DND-41 (cell line): ENCODE data around the gene CIBAR2.

Experiments
- ATAC-seq: fragments of 200-7000 bp; cut with Tn5 transposase; 3 replicates; pipeline ENCODE4 v1.9.1; 2021; ENCODE audit warnings: low read depth; ENCODE audit not compliant: insufficient read depth
- DNase-seq: peaks from one replicate; pipeline ENCODE4 v3.0.0-alpha.2; 2020
- H2AFZ ChIP-seq: 2 replicates; pipeline ENCODE4 v1.6.0; 2012; ENCODE audit warnings: low read depth, low read length
- H3K27ac ChIP-seq: 2 replicates; pipeline ENCODE4 v1.5.1; 2012; ENCODE audit warnings: low read length, inconsistent platforms
- H3K27me3 ChIP-seq: fragments of 200-600 bp; sonication (generic); 2 replicates; pipeline ENCODE4 v1.6.0; 2012; ENCODE audit warnings: low read length, mild to moderate bottlenecking, inconsistent platforms; ENCODE audit not compliant: insufficient read depth, poor library complexity
- H3K36me3 ChIP-seq: 2 replicates; pipeline ENCODE4 v1.5.1; 2012; ENCODE audit warnings: low read length, inconsistent platforms; ENCODE audit not compliant: insufficient read depth
- H3K4me1 ChIP-seq: 2 replicates; pipeline ENCODE4 v1.5.1; 2012; ENCODE audit warnings: mild to moderate bottlenecking, low read length; ENCODE audit not compliant: insufficient read depth
- H3K4me2 ChIP-seq: 2 replicates; pipeline ENCODE4 v1.6.0; 2012; ENCODE audit warnings: mild to moderate bottlenecking, moderate library complexity, low read length, inconsistent platforms; ENCODE audit not compliant: insufficient read depth
- H3K4me3 ChIP-seq, 2 experiments: fragments of 200-600 bp in 1 of 2; shearing (Covaris generic) in 1 of 2; 2 replicates each; pipeline ENCODE4 v1.5.1; 2012 to 2016; ENCODE audit warnings: inconsistent platforms in 2 of 2, low read length in 2 of 2, mild to moderate bottlenecking in 2 of 2, low read depth in 1 of 2, moderate library complexity in 1 of 2
- H3K79me2 ChIP-seq: 2 replicates; pipeline ENCODE4 v1.6.0; 2012; ENCODE audit warnings: low read length, inconsistent platforms; ENCODE audit not compliant: insufficient read depth
- H3K9ac ChIP-seq: 2 replicates; pipeline ENCODE4 v1.6.0; 2012; ENCODE audit warnings: low read depth, mild to moderate bottlenecking, inconsistent platforms, low read length, moderate library complexity
- H3K9me3 ChIP-seq: 2 replicates; pipeline ENCODE4 v1.5.1; 2012; ENCODE audit warnings: low read length, moderate library complexity, mild to moderate bottlenecking, inconsistent platforms; ENCODE audit not compliant: insufficient read depth, severe bottlenecking
- H4K20me1 ChIP-seq: 2 replicates; pipeline ENCODE4 v1.6.0; 2012; ENCODE audit warnings: low read length; ENCODE audit not compliant: insufficient read depth
- EZH2 ChIP-seq: IDR thresholded peaks from 3 replicates; pipeline ENCODE4 v1.6.1; 2012; ENCODE audit warnings: borderline replicate concordance, low read depth, mild to moderate bottlenecking, moderate library complexity, low read length, inconsistent platforms; ENCODE audit not compliant: severe bottlenecking
- TF ChIP-seq, protein P1 (sequence below): IDR thresholded peaks from 2 replicates; pipeline ENCODE4 v1.5.1; 2012; ENCODE audit warnings: borderline replicate concordance, low read length, moderate library complexity, mild to moderate bottlenecking; ENCODE audit not compliant: poor library complexity, severe bottlenecking; ENCODE audit errors: extremely low read depth

The CIBAR2 gene

DNA sequence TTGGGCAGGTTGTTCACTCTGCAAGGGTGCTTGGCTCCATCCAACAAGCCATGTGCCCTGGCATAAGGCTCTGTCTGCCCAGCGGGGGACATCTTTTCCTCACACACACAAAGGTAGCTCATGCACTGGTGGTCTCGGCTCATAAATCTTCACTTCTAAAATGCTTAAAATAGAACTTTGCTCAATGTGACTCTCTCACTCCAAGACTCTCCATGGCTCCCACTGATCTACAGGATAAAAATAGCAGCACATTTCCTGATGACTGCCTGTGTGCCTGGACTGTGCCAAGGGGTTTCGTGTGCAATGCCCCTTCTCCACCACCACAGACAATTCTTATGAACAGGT lies 15.1 kb upstream of the CIBAR2 start:
- DNase-seq (no peak), ATAC-seq (no peak)
- Histone ChIP-seq H3K4me1 (no peaks in the 10 kb centered on the region), H3K9ac (no peak overlapping the region), H3K4me3 (no peak overlapping the region), H3K4me2 (no peak overlapping the region), H3K9me3 (no peaks in the 10 kb centered on the region), H3K27me3 (peaks cover 4% of the 10 kb centered on the region), H4K20me1 (no peaks in the 10 kb centered on the region), H3K27ac (no peak overlapping the region), H2AFZ (no peak overlapping the region), H3K36me3 (no peaks in the 10 kb centered on the region), H3K79me2 (no peaks in the 10 kb centered on the region)
- TF ChIP-seq EZH2 = no peak
- TF ChIP-seq, protein P1, sequence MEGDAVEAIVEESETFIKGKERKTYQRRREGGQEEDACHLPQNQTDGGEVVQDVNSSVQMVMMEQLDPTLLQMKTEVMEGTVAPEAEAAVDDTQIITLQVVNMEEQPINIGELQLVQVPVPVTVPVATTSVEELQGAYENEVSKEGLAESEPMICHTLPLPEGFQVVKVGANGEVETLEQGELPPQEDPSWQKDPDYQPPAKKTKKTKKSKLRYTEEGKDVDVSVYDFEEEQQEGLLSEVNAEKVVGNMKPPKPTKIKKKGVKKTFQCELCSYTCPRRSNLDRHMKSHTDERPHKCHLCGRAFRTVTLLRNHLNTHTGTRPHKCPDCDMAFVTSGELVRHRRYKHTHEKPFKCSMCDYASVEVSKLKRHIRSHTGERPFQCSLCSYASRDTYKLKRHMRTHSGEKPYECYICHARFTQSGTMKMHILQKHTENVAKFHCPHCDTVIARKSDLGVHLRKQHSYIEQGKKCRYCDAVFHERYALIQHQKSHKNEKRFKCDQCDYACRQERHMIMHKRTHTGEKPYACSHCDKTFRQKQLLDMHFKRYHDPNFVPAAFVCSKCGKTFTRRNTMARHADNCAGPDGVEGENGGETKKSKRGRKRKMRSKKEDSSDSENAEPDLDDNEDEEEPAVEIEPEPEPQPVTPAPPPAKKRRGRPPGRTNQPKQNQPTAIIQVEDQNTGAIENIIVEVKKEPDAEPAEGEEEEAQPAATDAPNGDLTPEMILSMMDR = no peak

DNA sequence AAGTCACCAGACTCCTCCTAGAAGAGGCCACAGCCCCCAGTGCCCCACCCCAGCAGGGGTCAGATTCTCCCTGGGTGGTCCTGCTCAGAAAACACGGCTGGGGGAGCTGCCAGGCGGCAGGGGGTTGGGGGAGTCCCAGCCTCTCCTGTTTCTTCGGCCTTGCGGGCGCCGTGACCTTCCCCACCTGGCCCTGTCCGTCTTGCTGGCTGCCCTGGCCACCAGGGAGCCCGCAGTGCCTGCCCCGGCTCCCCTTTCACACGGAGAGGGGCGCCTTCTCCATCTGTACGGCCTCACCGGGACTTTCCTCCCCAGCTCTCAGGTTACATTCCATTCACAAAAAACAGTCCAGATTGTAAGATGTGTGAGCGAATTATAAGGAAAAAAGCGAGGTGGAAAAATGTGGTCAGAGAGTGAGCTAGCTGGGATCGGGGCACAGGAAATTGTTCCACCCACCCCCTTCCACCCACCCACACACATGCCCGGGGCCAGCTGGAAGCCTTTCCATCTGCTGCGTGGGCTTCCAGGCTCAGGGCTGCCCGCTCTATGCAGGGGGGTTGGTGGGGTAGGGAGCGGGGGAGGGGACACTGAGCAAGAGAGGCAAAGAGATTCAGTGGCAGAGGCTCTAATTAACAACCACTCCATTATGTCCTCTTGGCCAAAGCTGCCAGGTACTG lies 14.6 kb upstream of the CIBAR2 start:
- H3K4me2 ChIP-seq = no peak overlapping the region
- no peaks in the 10 kb centered on the region for H4K20me1 ChIP-seq
- H2AFZ ChIP-seq = no peak overlapping the region
- TF ChIP-seq, protein P1 = no peak
- TF ChIP-seq EZH2 = no peak
- H3K9me3 ChIP-seq = no peaks in the 10 kb centered on the region
- H3K27me3 ChIP-seq = peaks cover 4% of the 10 kb centered on the region
- no peak for DNase-seq
- no peaks in the 10 kb centered on the region for H3K79me2 ChIP-seq
- no peak for ATAC-seq
- no peak overlapping the region for H3K4me3 ChIP-seq
- no peaks in the 10 kb centered on the region for H3K4me1 ChIP-seq
- H3K36me3 ChIP-seq = no peaks in the 10 kb centered on the region
- no peak overlapping the region for H3K27ac ChIP-seq
- H3K9ac ChIP-seq = no peak overlapping the region

DNA sequence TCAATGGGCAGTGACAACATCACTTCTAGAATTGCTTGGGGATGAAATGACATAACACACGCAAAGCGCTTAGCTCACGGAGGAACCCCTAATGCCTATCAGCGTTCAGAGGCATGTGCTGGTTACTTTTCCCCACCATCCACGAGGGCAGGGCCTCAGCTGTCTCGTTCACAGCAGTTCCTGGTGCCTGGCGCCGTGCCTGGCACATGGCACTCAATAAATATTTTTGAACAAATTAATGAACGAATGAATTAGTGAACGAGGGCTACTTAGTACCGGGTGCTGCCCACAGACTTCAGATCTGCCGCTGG lies 14.1 kb upstream of the CIBAR2 start:
- no peak for DNase-seq
- TF ChIP-seq, protein P1 = no peak
- H3K4me2 ChIP-seq = no peak overlapping the region
- H3K27ac ChIP-seq = no peak overlapping the region
- no peak overlapping the region for H2AFZ ChIP-seq
- H3K4me3 ChIP-seq = no peak overlapping the region
- no peak for ATAC-seq
- no peaks in the 10 kb centered on the region for H3K79me2 ChIP-seq
- H3K4me1 ChIP-seq = no peaks in the 10 kb centered on the region
- no peaks in the 10 kb centered on the region for H3K9me3 ChIP-seq
- no peaks in the 10 kb centered on the region for H3K36me3 ChIP-seq
- H3K27me3 ChIP-seq = peaks cover 4% of the 10 kb centered on the region
- no peak overlapping the region for H3K9ac ChIP-seq
- no peaks in the 10 kb centered on the region for H4K20me1 ChIP-seq
